Measurements from ENCODE around the gene KDM4C.
"Not testable (repeated sequence)": the region's sequence is repeated elsewhere in the genome, so short reads cannot be mapped to it uniquely, and the experiment has no call there.

Gene KDM4C

GRCh38 chr9:6757456-6758247, at the start of gene KDM4C:
Gene KDM4C, plus strand, starts transcription at chr9:6757973. Its CDS starts 35,016 bp downstream, at chr9:6792989.
- peak; percentile 91 for DNase-seq

DNA sequence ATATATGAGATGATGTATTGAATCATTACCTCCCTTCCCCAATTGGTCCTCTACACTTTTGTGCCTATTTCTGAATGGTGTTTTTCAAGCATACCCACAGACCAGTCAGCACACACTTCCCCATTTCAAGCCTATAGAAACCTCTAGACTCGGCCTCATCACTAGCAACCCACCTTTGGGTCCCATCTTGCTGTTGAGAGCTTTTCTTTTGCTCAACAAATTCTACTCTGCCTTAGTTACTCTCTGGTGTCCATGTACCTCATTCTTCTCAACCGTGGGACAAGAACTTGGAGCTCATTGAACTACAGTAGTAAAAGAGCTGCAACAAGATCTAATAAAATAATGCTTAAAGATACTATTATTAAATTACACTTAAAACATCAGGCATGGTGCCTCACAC, 49.0 kb upstream of the KDM4C start:
- DNase-seq: no peak

- DNase-seq: no peak
Measured at GRCh38 chr9:6711403-6711802, 46.4 kb upstream of the KDM4C start.

DNA sequence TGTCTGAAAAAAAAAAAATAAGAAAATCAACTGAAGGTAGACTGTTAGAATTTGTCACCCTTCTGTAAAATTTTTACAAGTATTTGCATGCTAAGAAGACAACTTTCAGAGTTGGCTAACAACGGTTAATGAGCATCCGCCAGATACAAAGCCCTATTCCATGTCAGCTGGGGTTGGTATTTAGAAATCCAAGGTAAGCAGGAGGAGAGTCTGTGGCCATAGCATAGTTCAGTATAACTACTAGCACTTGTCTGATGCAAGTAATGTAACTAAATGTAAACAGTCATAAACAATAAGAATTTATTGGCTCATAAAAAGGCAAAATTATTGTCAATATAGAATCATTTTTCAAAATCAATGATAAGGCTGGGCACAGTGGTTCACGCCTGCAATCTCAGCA, 45.7 kb upstream of the KDM4C start:
- no peak for DNase-seq

DNA sequence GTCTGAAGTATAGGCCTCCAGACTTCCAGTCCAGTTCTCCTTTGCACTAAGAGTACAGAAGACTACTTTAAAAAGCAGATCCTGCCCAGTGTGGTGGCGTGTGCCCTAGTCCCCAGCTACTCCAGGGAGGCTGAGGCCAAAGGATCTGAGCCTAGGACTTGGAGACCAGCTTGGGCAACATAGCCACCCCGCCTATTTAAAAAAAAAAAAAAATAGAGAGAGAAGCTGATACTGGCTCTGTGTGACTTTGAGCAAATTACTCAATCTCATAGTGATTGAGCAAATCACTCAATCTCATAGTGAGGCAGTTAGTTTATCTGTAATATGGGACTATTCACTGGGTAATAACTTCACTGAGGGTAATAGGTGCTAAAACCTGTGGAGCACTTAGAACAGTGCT, 43.6 kb upstream of the KDM4C start:
- peak; percentile 41 for DNase-seq

- peak; percentile 39 for DNase-seq
Measured at GRCh38 chr9:6715153-6715754, 42.5 kb upstream of the KDM4C start.

DNA sequence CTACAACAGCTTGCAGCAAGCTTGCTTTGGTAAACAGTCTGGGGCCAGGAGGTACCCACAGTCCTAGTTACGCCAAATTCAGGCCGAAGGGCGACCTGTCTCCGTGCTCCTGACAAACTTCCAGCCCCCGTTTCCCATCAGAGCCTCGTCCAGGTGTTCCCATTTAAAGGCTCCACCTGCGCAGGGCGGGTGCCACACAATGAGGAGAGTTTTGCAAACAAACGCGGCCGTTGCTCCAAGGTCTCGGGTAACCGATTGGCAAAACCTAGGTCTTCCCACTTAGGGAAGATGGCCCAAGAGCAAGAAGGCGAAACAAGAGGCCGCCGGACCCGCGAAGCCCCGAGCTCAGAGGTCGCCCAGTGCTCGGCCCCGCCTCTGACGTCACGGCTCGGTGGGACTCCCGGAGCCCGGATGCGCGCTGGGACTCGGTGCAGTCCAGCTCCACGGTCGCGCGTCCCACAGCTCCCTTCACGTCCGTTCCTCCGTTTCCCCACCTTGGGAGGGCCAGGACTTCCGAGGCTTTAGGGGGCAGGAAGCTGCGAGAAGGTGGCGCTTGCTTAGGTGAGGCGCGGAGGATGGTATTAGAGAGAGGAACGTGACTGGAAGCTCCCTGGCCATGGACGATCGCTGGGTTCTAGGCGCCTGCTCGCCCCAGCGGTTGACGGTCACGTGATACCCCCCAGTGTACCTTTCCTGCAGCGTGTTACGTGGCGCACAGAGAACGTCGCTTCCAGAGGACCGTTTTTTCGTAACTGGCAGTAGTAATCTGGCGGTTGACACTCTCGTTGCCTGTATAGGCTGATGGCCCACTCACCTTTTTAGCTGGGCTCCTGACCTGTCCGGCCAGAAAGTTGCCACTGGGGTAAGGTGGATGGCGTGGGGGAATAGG, 41.8 kb upstream of the KDM4C start:
- DNase-seq: no peak

GRCh38 chr9:6716766-6717165, 41.0 kb upstream of the KDM4C start:
- no peak for DNase-seq

DNA sequence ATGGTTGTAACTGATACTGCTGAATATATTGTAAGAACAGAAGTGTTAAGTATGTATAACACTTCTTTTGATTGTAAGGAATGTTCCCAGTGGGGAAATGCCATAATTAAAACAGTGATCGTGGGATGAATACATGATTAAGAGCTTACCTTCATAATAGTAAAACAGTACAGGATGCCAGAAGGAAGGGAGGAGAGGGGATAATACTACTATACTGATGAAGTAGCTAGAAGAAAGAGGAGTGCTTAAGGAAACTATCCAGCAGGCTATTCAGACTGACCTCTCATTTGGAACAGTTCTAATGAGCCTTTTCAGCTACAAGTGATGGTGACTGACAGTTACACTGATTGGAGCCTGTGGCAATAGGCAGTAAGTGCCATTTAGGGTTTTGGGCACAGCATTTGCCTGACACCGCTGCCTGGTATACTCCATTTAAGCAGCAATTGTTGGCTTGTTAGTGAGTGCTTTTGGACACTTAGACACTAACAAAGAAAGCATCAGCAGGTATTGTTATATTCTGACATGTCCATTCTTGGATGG, 33.8 kb upstream of the KDM4C start:
- DNase-seq: no peak

- DNase-seq: no peak
Measured at GRCh38 chr9:6733257-6733656, 24.5 kb upstream of the KDM4C start.

- DNase-seq: no peak
Measured at GRCh38 chr9:6733831-6734230, 23.9 kb upstream of the KDM4C start.

DNA sequence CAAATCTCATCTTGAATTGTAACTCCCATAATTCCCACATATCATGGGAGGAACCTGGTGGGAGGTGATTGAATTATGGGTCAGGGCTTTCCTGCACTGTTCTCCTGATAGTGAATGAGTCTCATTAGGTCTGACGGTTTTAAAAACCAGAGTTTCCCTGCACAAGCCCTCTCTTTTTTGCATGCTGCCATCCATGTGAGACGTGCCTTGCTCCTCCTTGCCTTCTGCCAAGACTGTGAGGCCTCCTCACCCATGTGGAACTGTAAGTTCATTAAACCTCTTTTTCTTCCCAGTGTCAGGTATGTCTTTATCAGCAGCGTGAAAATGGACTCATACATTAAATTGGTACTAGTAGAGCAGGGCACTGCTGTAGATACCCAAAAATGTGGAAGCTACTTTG, 22.4 kb upstream of the KDM4C start:
- DNase-seq: no peak

DNA sequence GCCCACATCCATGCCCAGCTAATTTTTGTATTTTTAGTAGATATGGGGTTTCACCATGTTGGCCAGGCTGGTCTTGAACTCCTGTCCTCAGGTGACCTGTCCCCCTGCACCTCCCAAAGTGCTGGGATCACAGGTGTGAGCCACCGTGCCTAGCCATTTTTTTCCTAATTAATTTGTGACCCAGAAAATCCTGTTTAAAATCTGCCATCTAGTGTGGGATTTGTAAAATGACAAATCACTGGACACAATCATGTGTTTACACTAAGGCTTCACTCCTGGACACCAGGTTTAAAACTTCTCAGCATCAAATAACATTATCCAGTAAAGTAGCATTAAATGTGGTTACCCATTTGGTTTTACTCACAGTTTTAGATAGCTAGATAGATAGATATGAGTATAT, 18.6 kb upstream of the KDM4C start:
- no peak for DNase-seq

DNA sequence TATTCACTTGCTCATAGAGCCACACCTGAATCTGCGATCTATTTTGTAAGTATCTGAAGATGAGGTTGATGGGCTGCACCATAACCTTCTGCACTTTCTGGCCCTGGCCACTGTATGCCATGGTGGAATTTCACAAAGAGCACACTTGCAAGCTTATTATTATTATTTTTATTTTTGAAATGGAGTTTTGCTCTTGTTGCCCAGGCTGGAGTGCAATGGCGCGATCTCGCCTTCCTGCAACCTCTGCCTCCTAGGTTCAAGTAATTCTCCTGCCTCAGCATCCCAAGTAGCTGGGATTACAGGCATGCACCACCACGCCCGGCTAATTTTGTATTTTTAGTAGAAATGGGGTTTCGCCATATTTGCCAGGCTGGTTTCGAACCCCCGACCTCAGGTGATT, 8.9 kb upstream of the KDM4C start:
- not testable (repeated sequence) for DNase-seq

DNA sequence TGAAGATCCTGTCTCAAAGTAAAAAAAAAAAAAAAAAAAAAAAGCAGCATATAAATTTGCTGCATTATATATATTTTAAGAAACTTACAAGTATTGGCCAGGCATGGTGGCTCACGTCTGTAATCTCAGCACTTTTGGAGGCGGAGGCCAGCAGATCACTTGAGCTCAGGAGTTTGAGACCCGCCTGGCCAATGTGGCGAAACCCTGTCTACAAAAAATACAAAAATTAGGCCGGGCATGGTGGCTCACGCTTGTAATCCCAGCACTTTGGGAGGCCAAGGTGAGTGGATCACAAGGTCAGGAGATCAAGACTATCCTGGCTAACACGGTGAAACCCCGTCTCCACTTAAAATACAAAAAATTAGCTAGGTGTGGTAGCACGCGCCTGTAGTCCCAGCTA, 2.9 kb upstream of the KDM4C start:
- DNase-seq: not testable (repeated sequence)

DNA sequence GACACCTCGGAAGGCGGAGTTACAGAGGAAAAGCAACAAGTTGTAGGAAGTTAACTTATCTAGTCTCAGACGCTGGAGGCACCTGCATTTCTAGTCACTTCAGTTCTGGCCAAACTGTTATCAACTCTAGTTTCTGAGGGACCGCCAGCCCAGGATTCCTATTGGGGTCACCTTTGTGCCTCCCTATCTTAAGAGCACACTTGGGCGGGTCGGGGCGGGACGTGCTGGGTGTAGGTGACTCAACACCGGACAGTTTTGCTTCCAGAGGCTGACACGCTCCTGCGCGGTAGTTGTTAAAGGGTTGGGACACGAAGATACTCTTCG, 679 bp upstream of the KDM4C start:
- DNase-seq: no peak

DNA sequence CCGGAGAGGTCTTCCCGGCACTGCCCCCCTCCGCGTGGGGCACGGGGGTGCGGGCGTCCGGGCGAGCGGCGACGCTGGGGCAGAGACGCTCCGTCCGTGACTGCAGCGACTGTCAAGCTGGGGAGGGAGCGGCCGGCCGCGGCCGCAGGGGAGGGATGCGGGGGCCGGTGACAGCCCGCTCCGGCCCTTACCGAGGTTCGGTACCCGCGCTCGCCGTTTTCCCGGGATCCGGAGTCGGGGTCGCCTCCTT, 400 bp downstream of the KDM4C start:
- no peak for DNase-seq

GRCh38 chr9:6758498-6759184, 868 bp downstream of the KDM4C start:
- DNase-seq: peak; percentile 44

GRCh38 chr9:6759185-6759977, 1.6 kb downstream of the KDM4C start:
- DNase-seq: peak; percentile 87

- DNase-seq: no peak
Measured at GRCh38 chr9:6761306-6761705, 3.5 kb downstream of the KDM4C start.

- no peak for DNase-seq
Measured at GRCh38 chr9:6763244-6763643, 5.5 kb downstream of the KDM4C start.

- no peak for DNase-seq
Measured at GRCh38 chr9:6764011-6764410, 6.2 kb downstream of the KDM4C start.

All from MV-4-11 (cell line).